Measurements from ENCODE around the gene IFNL1.
"Not testable (repeated sequence)": the region's sequence is repeated elsewhere in the genome, so short reads cannot be mapped to it uniquely, and the experiment has no call there.

Gene IFNL1

GRCh38 chr19:39270036-39270871 lies 26.0 kb upstream of the IFNL1 start:
- DNase-seq (ENCODE audit: low read depth in 2 of 2), result no peak

GRCh38 chr19:39273859-39274258 lies 22.3 kb upstream of the IFNL1 start:
- not testable (repeated sequence) for DNase-seq (ENCODE audit: low read depth in 2 of 2)

GRCh38 chr19:39275578-39275977 lies 20.6 kb upstream of the IFNL1 start:
- no peak for DNase-seq (ENCODE audit: low read depth in 2 of 2)

- no peak for DNase-seq (ENCODE audit: low read depth in 2 of 2)
These were observed 19.5 kb upstream of the IFNL1 start for GRCh38 chr19:39276740-39277139.

GRCh38 chr19:39277598-39277997 lies 18.6 kb upstream of the IFNL1 start:
- DNase-seq (ENCODE audit: low read depth in 2 of 2), result no peak

GRCh38 chr19:39282021-39282420 lies 14.2 kb upstream of the IFNL1 start:
- no peak for DNase-seq (ENCODE audit: low read depth in 2 of 2)

- DNase-seq (ENCODE audit: low read depth in 2 of 2), result no peak
These were observed 12.2 kb upstream of the IFNL1 start for GRCh38 chr19:39284032-39284431.

- no peak for DNase-seq (ENCODE audit: low read depth in 2 of 2)
These were observed 2.8 kb upstream of the IFNL1 start for GRCh38 chr19:39293394-39293793.

GRCh38 chr19:39296906-39297305 lies 699 bp downstream of the IFNL1 start:
- no peak for DNase-seq (ENCODE audit: low read depth in 2 of 2)

GRCh38 chr19:39297931-39298634 lies 1.9 kb downstream of the IFNL1 start:
- no peak for DNase-seq (ENCODE audit: low read depth in 2 of 2)

- DNase-seq (ENCODE audit: low read depth in 2 of 2), result no peak
These were observed 3.2 kb downstream of the IFNL1 start for GRCh38 chr19:39299404-39299803.

GRCh38 chr19:39299832-39300231 lies 3.6 kb downstream of the IFNL1 start:
- DNase-seq (ENCODE audit: low read depth in 2 of 2), result no peak

- DNase-seq (ENCODE audit: low read depth in 2 of 2), result no peak
These were observed 4.8 kb downstream of the IFNL1 start for GRCh38 chr19:39301021-39301420.

- no peak for DNase-seq (ENCODE audit: low read depth in 2 of 2)
These were observed 5.4 kb downstream of the IFNL1 start for GRCh38 chr19:39301562-39301961.

- DNase-seq (ENCODE audit: low read depth in 2 of 2), result no peak
These were observed 7.4 kb downstream of the IFNL1 start for GRCh38 chr19:39303373-39304184.

- DNase-seq (ENCODE audit: low read depth in 2 of 2), result no peak
These were observed 7.9 kb downstream of the IFNL1 start for GRCh38 chr19:39304185-39304513.

- no peak for DNase-seq (ENCODE audit: low read depth in 2 of 2)
These were observed 8.7 kb downstream of the IFNL1 start for GRCh38 chr19:39304701-39305571.

- DNase-seq (ENCODE audit: low read depth in 2 of 2), result no peak
These were observed 9.9 kb downstream of the IFNL1 start for GRCh38 chr19:39306075-39306474.

GRCh38 chr19:39307046-39307821 lies 11.0 kb downstream of the IFNL1 start:
- DNase-seq (ENCODE audit: low read depth in 2 of 2), result no peak

- no peak for DNase-seq (ENCODE audit: low read depth in 2 of 2)
These were observed 11.8 kb downstream of the IFNL1 start for GRCh38 chr19:39307822-39308530.

Measured in stimulated activated CD4-positive, alpha-beta T cell treated with anti-CD3 and anti-CD28 coated beads, Interleukin-1b, Interleukin-23, amount 100 ng/mL, for 4 hours (primary cell).